Putamen (tissue), 1 donor: Measurements from ENCODE around the gene SYTL1.
A peak's percentile ranks its signal among the peaks of the same experiment; 100 is the strongest.
"Not testable (repeated sequence)": the region's sequence is repeated elsewhere in the genome, so short reads cannot be mapped to it uniquely, and the experiment has no call there.

ENCODE experiments used
- DNase-seq: peaks from one replicate; pipeline ENCODE4 v3.0.0-alpha.2; 2016; ENCODE audit warnings: low spot score

The SYTL1 gene

DNA sequence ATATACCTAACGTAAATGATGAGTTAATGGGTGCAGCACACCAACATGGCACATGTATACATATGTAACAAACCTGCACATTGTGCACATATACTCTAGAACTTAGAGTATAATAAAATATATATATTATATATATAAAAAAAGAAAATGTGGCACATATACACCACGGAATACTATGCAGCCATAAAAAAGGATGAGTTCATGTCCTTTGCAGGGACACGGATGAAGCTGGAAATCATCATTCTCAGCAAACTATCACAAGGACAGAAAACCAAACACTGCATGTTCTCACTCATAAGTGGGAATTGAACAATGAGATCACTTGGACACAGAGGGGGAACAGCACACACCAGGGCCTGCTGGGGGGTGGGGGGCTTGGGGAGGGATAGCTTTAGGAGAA is 43.0 kb downstream of the SYTL1 start:
- DNase-seq = not testable (repeated sequence)

DNA sequence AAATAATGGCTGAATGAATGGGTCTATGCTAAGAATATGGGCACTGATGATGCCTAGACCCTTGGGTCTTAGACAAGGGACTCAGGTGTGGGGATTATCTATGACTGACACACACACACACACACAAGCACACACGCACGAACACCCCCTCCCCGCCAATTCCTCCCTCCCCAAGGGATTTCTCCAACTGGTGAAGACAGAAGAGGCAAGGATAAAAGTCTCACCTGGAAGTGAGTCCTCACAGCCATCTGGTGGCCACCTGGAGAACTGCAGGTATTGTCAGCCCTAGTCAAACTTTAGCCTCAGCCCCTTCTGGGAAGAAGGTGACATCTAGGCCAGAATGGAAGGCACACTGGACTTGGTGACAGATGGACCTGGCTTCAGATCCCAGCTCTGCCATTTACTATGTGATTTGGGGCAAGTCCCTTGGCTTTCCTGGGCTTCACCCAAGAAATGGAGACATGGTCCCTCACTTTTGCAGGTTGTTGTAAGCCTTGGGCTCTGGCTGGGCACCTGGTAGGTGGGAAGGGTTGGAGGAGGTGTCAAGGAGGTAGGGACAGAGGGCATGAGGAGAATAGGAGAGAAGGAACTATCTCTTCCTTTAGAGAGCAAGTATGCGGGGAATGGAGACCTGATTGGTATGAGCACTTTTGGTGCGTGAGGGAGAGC is 46.6 kb downstream of the SYTL1 start:
- DNase-seq = no peak

DNA sequence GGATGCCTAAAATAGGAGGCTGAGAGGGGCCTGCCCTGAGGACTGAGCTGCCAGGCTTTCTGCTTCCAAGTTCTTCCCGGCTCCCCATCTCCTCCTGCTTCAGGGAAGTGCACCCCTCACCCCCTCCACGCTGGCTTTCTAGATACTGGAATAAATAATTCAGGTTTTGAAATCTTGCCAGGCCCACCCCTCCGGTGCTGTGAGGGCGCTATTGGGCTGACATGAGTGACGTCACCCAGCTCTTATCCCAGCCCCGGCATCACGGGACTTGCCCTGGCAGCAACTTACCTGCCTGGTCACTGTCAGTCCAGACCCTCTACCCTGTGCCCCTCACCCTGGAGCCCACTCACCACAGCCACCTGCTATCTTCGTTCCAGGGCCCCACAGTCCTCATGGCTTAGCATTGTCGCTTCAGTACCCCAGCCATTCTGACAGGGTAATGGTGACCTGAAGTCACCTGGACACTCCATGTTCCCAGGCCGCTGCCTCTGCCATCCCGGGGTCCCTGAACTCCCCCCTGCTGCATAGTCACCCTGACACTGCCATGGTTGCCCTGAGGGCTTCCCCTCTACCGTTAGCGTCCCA is 49.8 kb downstream of the SYTL1 start:
- peak; percentile 42 for DNase-seq

DNA sequence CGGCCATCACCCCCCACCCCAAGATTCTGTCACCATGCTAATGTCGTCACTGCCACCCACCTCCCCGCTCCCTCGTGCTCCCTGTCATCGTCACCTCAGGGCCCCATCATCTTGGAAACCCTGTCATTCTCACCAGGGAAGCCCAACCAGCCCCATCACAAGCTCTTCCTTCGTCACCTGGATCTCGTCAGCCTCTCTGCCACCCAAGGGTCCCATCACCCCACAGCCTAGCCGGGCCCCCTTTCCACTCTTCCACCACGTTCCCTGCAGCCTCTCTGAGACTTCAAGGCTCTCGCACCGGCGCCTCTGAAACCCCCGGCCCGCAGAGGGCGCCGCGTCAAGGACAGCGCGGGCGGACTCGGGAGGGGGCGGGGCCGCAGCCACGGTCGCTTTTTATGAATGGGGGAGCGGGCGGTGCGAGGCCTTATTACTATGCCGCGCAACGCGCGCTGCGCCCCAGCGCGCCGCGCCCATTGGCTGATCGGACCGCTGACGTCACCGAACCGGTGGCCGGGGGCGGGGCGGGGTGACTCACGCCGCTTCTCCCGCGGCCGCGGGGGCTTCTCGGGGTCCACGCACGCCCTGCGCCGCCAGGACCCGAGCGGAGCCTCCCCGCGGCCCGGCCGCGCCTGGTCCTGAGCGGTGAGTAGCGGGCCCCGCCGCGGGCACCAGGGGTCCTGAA is 50.4 kb downstream of the SYTL1 start, which contains the start of gene GPR3:
GPR3 (plus strand) TSS at position 527 of the 682 bp plus-strand sequence. CDS start 1,177 bp downstream, outside the sequence.
- DNase-seq = peak; percentile 82

DNA sequence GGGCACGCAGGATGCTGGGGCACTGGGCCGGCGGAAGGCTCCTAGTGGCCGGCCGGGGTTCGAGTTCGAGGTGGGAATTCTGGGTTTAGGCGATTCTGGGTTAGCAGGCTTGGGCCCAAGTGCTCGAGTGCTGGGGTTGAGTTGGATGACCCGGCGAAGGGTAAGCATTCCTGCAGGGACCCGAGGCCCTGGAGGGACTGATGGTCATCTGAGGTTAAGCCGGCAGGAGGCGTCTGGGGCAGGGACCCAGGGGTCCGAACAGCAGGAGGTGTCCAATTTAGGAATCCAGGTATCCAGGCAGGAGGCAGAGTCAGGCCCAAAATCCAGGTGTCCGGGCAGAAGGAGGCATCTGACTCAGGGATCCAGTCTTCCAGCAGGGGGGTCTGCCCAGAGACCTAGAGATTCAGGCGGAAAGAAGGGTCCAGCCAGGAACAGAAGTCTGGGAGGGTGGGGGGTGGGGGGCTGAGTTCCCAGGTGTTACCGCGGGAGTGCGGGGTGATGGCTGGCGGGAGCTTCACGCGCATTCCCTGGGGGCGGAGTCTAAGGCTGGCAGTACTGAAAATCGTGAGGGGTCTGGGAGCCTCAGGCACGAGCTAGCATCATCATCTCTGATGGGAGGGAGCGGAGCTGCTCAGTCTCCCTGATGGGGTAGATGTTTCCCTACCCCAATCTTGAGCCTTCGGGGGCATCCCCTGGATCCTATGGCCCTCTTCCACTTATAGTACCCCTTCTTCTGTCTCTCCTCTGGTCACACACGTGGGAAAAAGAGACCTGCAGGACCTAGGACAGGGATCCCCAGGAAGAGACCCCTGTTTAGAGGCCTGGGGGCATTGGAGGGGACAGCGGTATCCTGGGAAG is 51.2 kb downstream of the SYTL1 start:
- DNase-seq = no peak

DNA sequence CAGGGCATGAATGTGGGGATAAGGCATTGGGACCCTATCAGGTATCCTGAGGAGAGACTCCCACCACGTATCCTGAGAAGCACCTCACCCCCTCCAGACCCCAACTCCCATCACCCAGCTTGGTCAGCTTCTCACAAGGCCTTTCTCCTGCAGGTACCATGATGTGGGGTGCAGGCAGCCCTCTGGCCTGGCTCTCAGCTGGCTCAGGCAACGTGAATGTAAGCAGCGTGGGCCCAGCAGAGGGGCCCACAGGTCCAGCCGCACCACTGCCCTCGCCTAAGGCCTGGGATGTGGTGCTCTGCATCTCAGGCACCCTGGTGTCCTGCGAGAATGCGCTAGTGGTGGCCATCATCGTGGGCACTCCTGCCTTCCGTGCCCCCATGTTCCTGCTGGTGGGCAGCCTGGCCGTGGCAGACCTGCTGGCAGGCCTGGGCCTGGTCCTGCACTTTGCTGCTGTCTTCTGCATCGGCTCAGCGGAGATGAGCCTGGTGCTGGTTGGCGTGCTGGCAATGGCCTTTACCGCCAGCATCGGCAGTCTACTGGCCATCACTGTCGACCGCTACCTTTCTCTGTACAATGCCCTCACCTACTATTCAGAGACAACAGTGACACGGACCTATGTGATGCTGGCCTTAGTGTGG is 51.9 kb downstream of the SYTL1 start:
- DNase-seq = no peak

DNA sequence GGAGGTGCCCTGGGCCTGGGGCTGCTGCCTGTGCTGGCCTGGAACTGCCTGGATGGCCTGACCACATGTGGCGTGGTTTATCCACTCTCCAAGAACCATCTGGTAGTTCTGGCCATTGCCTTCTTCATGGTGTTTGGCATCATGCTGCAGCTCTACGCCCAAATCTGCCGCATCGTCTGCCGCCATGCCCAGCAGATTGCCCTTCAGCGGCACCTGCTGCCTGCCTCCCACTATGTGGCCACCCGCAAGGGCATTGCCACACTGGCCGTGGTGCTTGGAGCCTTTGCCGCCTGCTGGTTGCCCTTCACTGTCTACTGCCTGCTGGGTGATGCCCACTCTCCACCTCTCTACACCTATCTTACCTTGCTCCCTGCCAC is 52.4 kb downstream of the SYTL1 start:
- no peak for DNase-seq

DNA sequence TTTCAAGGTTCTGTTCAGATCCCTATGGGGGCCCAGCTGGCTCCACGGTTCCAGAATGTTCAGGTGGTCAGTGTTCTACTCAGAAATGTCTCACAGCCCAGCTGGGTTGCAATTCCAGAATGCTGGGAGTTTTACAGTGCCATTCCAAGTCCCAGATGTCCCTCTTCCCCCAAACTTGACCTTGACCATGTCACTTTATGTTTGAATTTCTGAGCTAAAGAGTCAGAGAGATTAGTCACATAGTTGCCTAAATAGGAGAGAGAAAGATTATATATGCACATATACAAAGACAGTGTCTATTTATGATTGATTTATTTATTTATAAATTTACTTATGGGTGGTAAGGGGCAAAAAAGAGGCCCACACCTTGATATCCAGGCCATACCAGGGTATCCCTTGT is 53.1 kb downstream of the SYTL1 start:
- no peak for DNase-seq

DNA sequence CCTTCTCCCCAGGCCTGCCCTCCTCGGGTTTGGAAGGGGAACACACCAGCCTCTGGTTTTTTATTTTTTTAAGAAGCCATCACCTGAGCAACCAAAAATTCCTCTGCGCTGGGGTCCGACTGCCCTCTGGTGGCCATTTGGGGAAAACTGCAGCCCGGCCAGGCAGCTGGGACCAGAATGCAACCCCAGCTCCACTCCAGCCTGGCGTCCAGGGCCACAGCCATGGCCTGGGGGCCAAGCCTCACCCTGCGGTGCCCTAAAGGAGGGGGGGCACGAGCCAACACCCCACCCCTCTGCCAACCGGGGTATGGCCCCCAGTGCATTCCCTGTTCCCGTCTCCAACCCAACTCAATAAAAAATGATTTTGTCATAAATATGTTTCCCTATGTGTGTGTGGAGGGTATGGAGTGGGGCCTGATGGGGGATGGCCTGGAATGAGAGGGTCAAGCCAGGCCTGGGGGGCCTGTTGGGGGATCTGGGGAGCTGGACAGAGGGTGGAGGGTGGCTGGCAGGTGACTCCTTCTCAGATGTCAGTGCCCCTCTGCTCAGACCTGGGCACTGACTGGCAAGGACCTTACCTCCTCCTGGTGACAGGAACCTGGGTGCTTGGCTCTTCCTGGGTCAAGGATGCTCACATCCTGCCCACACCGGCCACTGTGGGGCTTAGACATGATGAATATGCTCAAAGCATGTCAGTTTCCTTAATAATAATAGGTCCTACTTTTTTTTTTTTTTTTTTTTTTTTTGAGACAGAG is 53.8 kb downstream of the SYTL1 start:
- peak; percentile 69 for DNase-seq

DNA sequence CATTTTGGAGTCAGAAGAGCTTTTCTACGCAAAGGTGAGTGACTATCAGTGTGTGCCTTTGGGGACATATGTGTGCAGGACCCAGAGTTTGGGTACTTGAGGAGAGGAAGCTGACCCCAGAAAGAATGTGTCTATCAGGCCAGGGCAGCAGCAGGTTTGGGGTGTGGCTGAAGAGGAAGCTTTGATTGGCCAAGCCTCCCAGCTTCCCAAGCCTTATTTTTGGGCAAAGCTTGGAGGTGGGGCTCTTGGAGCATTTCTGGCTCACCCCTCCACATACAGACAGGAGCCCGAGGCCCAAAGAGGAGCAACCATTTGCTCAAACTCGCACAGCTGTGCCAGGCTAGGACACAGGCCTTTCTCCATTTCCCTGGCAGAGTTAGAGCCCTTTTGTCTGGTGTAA is 55.3 kb downstream of the SYTL1 start:
- no peak for DNase-seq

DNA sequence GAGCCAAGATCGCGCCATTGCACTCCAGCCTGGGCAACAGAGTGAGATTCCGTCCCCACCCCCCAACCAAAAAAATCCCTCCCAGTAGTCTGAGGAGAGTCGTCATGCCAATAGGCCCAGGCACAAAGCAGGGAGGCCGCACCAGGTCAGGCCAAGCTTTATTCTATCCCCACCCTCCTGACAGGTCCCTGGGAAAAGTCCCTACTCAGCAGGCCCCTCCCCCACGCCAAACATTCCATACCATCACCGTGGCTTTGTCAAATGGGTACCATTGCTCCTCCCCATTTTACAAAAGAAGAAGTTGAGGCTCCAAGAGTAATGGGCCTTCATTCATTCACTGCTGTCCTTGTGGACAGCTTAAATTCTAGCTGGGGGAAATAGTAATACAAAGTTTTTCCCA is 55.9 kb downstream of the SYTL1 start:
- DNase-seq = no peak

DNA sequence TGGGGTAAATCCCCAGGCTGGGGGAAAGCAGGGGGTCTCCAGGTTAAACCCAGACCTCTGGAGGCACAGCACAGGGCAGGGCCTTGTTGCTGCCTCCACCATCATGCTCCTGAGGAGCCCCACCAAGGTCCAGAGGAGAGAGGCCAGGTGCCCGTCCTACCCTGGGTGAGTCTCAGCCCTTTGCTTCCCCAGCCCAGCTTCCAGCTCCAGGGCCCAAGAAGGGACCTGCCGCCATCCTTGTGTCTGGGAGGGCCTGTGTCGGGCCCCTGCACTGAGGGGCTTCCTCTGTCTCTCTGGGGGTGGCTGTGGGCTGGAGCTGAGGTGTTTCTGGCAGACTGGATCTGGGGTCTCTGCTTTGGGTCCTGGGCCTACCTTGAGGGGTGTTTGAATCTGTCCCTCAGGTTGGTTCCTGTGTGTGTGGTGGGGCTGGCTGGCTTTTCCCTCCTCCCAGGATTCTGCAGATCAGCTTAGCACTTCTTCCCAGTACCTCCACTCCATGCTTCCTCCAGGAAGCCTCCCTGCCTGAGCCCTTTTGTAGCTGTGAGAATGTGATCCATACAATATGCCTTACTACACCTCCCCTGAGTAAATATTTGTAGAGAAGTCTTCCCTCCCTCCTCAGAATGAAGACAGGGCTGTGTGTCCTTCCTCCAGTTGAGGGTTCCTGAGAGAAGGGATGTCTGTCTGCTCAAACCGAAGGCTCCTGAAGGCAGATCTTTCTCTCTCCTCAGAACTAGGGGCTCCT is 56.8 kb downstream of the SYTL1 start:
- DNase-seq = no peak

DNA sequence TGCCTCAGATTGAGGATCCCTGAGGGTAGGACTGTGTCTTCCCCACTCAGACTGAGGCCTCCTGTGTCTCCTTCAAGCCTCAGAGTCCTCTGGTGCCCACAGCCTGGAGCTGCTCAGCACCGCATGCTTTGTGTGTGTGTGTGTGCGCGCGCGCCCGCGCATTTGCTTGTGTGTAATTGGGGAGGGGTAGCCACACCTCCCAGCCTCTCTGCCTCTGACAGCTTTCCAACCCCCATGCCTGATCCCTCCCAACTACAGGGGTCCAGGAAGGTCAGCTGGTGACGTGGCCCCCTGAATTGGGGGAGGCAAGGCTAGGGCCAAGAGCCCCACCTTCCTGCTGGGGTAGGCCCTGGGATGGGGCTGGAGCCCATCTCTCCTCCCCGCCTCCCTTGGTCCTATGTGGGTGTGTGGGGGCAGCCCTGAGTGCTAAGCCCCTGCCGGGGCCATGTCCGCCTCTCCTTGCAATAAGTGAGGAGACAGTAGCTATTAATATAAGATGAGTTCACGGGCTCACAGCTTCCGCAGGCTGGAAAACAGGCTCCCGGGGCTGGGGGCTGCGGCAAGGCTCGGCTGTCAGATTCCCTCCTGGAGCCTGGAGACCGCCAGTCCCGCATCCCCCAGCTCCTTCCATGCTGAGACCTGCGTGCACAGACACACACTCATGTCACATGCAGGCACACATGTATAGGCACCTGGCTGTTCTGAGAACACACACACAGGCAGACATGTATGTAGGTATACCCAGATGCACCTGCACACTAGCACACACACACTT is 57.6 kb downstream of the SYTL1 start:
- no peak for DNase-seq

DNA sequence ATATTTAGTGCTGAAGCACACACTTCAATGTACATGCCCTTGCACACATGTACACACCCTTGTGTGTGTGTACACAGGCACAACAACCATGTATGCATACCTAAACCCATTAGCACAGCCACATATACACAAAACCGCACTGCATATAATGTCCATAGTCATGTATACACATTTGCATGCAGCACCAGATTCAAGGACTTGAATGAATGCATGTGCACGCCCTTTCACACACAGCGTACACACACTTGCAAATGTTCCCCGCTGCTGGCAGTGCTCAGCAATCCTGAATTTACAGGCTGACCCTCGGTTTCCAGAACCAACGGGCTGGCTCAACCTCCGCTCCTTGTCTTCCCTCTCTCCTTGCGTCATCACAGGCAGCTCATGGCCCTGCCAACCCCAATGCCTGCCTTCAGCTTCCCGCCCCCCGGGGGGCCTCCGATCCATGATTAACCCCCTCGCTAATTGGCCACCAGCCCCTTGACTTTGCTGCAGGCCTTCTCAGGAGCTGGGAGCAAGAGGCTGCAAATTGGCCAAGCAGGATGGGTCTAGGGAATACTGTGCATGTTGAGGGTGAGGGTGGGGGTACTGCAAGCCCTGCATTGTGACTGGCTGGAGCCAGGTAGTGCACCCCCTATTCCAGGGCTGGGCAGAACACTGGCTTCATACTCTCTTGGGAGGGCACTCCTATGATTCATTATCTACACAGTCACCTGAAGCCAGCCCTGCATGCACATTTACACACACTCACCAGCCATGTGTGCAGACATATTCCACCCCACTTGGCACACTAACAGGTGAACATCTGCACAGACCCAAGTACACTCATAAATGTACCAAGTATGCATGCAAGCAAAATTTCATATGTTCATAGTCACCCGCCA is 58.5 kb downstream of the SYTL1 start:
- DNase-seq = no peak

DNA sequence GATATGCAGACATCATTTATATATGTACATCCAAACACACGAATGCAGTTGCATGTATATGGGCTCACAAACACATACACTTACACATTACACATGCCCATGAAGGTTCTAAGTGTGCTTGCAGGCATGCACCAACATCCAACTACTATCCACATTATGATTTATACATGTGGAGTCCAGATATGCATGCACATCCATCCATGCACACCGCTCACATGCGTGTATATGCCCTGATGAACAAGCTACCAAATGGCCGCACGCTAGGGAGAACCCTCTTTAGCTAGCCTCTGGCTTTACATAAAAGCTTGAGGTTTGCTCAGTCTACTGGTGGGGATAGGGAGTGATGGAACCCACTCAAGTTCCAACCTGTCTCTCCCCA is 59.1 kb downstream of the SYTL1 start:
- DNase-seq = no peak

DNA sequence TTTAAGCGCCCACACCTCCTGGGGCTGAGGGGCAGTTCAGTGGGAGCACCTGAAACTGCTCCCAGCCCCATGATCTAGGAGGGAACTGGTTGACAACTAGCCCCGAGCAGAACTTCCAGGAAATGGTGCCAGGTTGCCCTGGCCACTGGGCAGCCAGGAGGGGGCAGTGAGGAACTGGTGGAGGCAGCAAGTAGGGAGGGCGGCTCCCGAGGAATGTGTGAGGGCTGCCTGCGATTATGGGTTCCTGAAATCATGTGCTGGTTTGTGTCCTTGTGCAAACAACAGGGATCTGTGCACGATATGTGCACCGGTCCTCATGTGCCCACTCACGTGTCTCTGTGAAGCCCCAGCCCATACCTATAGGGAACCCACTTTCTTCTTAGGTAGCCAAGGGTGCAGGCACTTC is 60.5 kb downstream of the SYTL1 start:
- peak; percentile 61 for DNase-seq

DNA sequence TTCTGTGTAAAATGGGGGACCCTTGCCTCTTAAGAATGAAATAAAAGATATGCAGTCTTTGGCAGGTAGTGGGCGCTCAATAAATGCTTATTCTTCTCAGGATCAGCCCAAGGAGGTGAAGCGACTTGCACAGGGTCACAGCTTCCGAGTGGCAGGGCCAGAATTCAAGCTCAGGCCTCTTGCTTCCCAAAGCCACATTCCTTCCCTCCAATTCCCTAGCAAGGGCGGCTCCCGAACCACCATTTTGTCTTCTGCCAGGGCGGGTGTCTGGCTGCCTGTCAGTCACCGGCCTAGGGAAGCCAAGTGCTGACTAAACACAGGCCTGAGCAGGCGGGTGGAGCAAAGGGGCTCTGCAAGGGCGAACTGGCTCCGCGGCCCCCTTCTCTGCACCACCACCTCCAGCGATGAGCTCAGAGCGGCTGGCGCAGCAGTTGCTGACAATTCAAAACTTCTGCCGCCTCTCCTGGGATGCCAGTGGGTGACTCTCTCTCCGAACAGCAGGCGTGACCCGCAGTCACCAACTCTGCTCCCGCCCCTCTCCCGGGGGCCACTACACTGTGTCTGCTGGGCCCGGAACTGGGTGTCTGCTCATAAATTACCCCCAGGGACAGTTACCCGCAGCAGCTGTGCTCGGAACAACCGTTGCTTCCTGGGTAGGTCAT is 61.4 kb downstream of the SYTL1 start:
- DNase-seq = no peak
